ENCODE data around the gene AGK.
A peak's percentile ranks its signal among the peaks of the same experiment; 100 is the strongest.
"Not testable (repeated sequence)": the region's sequence is repeated elsewhere in the genome, so short reads cannot be mapped to it uniquely, and the experiment has no call there.

AGK gene

GRCh38 chr7:141557360-141557759 lies 6.2 kb downstream of the AGK start:
- no peak for DNase-seq (ENCODE audit: low read depth)

GRCh38 chr7:141557831-141558531 lies 6.8 kb downstream of the AGK start:
- peak; percentile 58 for DNase-seq (ENCODE audit: low read depth)

- DNase-seq (ENCODE audit: low read depth), result peak; percentile 2
Measured at GRCh38 chr7:141558544-141559183, 7.5 kb downstream of the AGK start.

GRCh38 chr7:141559961-141560360 lies 8.8 kb downstream of the AGK start:
- DNase-seq (ENCODE audit: low read depth), result no peak

- DNase-seq (ENCODE audit: low read depth), result no peak
Measured at GRCh38 chr7:141562036-141562435, 10.8 kb downstream of the AGK start.

GRCh38 chr7:141562543-141562942 lies 11.3 kb downstream of the AGK start:
- no peak for DNase-seq (ENCODE audit: low read depth)

- DNase-seq (ENCODE audit: low read depth), result no peak
Measured at GRCh38 chr7:141562972-141563371, 11.8 kb downstream of the AGK start.

GRCh38 chr7:141563956-141564623 lies 12.9 kb downstream of the AGK start:
- DNase-seq (ENCODE audit: low read depth), result no peak

GRCh38 chr7:141567432-141567831 lies 16.2 kb downstream of the AGK start:
- no peak for DNase-seq (ENCODE audit: low read depth)

- no peak for DNase-seq (ENCODE audit: low read depth)
Measured at GRCh38 chr7:141568227-141568626, 17.0 kb downstream of the AGK start.

- DNase-seq (ENCODE audit: low read depth), result no peak
Measured at GRCh38 chr7:141571059-141571458, 19.8 kb downstream of the AGK start.

GRCh38 chr7:141572175-141572574 lies 21.0 kb downstream of the AGK start:
- DNase-seq (ENCODE audit: low read depth), result no peak

- DNase-seq (ENCODE audit: low read depth), result no peak
Measured at GRCh38 chr7:141573511-141573910, 22.3 kb downstream of the AGK start.

- DNase-seq (ENCODE audit: low read depth), result no peak
Measured at GRCh38 chr7:141575164-141575563, 24.0 kb downstream of the AGK start.

- DNase-seq (ENCODE audit: low read depth), result no peak
Measured at GRCh38 chr7:141575654-141576448, 24.6 kb downstream of the AGK start.

GRCh38 chr7:141577043-141577839 lies 26.0 kb downstream of the AGK start:
- DNase-seq (ENCODE audit: low read depth), result no peak

GRCh38 chr7:141579953-141580352 lies 28.7 kb downstream of the AGK start:
- not testable (repeated sequence) for DNase-seq (ENCODE audit: low read depth)

GRCh38 chr7:141582063-141582462 lies 30.9 kb downstream of the AGK start:
- not testable (repeated sequence) for DNase-seq (ENCODE audit: low read depth)

GRCh38 chr7:141584935-141585334 lies 33.7 kb downstream of the AGK start:
- DNase-seq (ENCODE audit: low read depth), result no peak

GRCh38 chr7:141585592-141586510 lies 34.6 kb downstream of the AGK start:
- peak; percentile 93 for DNase-seq (ENCODE audit: low read depth)

- no peak for DNase-seq (ENCODE audit: low read depth)
Measured at GRCh38 chr7:141586878-141587277, 35.7 kb downstream of the AGK start.

All from ELR (cell line).